Skeletal muscle satellite cell (primary cell): ENCODE measurements around the gene NAA15. TPM values are rescaled to one million over a fixed set of nuclear protein-coding genes. Genes with fewer than 3 reads are reported as not detected.

Experiments used
- small RNA-seq: library from RNA; depleted of rRNA; stranded (forward); fragments of <200 nt; gene quantifications from one replicate; pipeline ENCODE3, GENCODE V24; 2012

Gene NAA15

Small RNA genes lying within 50 kb of the gene (small RNA-seq; reads per million reads assigned to genes)
- not detected for gene RF01225
- not detected for gene RNU6-1074P
- gene RNU6-1214P, result not detected
